Anterior cingulate cortex (tissue), 58 donors: ENCODE data around the gene MEST.
"Not testable (repeated sequence)": the region's sequence is repeated elsewhere in the genome, so short reads cannot be mapped to it uniquely, and the experiment has no call there.

Source experiments
- DNase-seq, 58 donors: peaks; one replicate each; lab custom pipeline; 2025; lab: John Stamatoyannopoulos, UW

The MEST gene

GRCh38 chr7:130515315-130516040, 23.6 kb downstream of the MEST start:
- DNase-seq = no peak

- DNase-seq = peak in 1 of 58 donors; percentile 7
Observed at GRCh38 chr7:130521258-130521951, 29.5 kb downstream of the MEST start.

- DNase-seq = peak in 1 of 58 donors; percentile 37
Observed at GRCh38 chr7:130523519-130524125, 31.7 kb downstream of the MEST start.

DNA sequence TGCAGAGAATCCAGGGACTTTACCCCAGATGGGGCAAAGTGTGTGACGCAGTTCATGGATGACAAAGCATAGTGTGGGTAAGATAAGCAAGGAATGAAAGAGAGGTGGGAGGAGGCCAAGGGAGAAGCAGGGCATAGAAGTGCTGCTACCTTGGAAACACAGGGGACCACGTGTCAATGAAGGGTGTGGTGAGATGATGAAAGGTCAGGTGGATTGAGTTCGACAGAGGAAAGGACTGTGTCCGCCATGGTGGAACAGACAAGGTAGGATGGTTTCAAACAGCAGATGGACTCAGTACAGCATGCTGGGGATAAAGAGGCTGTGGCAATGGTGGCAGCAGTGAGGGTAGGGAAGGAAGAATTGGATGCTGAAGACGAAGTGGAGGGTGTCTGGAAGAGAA, 32.7 kb downstream of the MEST start:
- no peak for DNase-seq

GRCh38 chr7:130527752-130528355, 36.0 kb downstream of the MEST start:
- DNase-seq = peak in 1 of 58 donors; percentile 40

DNA sequence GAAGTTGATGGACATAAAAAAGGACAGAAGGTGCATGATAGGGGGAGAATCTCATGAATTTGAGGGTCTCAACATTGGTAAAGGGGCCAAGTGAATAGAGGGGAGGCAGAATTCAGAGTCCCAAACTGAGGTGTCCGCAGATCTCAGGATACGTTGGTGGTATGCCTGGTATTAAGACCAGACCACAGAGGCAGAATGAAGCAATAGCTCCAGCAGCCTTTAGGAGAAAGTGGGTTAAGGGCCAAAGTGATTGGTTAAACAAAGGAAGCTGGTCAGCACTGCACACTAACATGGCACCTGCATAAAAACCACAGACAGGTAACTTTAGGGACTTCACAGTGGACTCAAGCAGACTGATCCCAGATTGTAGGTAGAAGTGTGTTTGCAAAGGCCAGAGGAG, 37.5 kb downstream of the MEST start:
- DNase-seq = no peak

DNA sequence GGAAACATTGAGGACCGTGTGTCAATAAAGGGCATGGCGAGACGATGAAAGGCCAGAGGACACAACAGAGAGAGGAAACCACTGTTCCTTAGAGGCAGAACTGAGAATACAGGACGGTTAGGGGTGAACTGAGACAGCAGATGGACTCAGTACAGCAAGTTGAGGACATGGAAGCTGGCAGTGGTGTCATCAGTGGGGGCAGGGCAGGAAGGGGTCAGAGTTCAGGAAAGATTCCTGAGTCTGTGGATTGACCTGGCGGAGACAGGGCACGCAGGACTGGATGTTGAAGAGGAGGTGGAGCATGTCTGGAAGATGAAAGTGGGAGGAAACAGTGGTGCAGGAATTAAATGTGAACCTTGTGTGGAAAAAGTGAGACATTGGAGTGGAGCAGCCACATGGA, 46.0 kb downstream of the MEST start:
- DNase-seq = not testable (repeated sequence)

- peak in 1 of 58 donors; percentile 13 for DNase-seq
Observed at GRCh38 chr7:130541287-130541686, 49.4 kb downstream of the MEST start.

GRCh38 chr7:130542297-130542696, 50.4 kb downstream of the MEST start:
- not testable (repeated sequence) for DNase-seq

GRCh38 chr7:130543487-130544010, 51.7 kb downstream of the MEST start:
- no peak for DNase-seq

- DNase-seq = no peak
Observed at GRCh38 chr7:130544356-130544755, 52.5 kb downstream of the MEST start.

GRCh38 chr7:130553398-130554029, 61.6 kb downstream of the MEST start:
- DNase-seq = no peak

DNA sequence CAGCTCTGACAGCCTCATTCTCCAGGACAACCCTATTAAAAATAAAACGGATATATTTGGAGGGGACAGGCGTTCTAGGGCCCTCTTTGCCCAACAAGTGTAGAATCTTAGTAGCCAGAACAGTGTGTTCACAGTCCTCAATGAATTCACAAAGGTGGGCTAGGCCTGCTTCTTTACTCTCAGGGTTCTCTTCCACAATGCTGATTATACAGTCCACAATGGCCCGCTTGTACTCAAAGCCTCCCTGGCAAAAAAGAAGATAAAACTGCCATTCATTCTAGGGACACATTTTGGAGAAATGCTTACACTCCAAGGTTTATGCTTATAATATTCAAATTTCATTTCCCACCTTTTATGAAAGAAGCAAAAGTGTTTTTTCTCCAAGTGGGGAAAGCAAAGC, 62.6 kb downstream of the MEST start:
- DNase-seq = no peak
